Loucy (cell line): ENCODE data around the gene MRPS31.

Experiments used
- CTCF ChIP-seq: fragments of 200-600 bp; sonication (generic); conservative IDR thresholded peaks from 2 replicates; pipeline ENCODE4 v1.5.1; 2014; ENCODE audit warnings: mild to moderate bottlenecking, antibody characterized with exemption, low read length
- EZH2phosphoT487 ChIP-seq: fragments of 200-600 bp; IDR thresholded peaks from 2 replicates; pipeline ENCODE4 v1.6.1; 2018; ENCODE audit warnings: antibody characterized with exemption, mild to moderate bottlenecking, moderate library complexity, borderline replicate concordance

DNA sequence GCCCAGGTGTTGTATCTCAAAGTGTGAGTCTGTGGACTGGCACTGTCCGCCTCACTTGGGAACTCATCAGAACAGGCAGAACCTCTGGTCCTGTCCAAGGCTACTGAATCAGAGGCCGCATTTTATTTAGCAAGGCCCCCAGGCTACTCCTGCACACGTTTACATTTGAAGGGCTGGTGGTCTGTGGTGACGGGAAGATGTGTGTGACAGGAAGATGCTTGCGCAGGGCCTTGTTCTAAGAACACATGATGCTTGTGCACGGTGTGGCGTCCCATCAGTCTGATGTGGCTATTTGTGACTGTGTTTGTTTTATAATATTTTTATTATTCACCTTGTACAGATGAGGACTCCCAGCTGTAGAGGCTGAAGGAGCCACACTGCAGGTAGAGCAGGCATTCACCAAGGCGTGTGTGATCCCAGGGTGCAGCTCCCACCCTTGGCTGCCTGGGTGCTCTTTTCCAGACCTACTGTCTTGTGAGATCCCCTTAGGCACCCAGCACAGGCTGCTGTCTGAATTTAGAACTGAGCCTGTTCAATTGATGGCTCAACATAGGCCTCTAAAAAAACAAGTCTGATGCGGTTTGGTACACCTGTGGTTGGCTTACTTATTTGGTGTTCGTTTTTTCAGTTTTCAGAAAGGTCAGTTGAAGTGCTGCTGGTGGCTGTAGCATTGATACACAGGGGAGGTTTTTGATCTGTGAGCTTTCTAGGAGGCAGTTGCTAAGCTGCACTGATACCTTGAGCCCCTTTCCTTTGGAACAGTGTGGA, 21.5 kb upstream of the MRPS31 start:
- TF ChIP-seq CTCF (no peak), EZH2phosphoT487 (no peak)
